NCI-H2196 (cell line): ENCODE data around the gene EMC7.
"Not testable (repeated sequence)": the region's sequence is repeated elsewhere in the genome, so short reads cannot be mapped to it uniquely, and the experiment has no call there.

ENCODE experiments used
- DNase-seq: peaks from one replicate; lab custom pipeline; 2025; ENCODE audit not compliant: unreplicated experiment; lab: John Stamatoyannopoulos, UW

The EMC7 gene

DNA sequence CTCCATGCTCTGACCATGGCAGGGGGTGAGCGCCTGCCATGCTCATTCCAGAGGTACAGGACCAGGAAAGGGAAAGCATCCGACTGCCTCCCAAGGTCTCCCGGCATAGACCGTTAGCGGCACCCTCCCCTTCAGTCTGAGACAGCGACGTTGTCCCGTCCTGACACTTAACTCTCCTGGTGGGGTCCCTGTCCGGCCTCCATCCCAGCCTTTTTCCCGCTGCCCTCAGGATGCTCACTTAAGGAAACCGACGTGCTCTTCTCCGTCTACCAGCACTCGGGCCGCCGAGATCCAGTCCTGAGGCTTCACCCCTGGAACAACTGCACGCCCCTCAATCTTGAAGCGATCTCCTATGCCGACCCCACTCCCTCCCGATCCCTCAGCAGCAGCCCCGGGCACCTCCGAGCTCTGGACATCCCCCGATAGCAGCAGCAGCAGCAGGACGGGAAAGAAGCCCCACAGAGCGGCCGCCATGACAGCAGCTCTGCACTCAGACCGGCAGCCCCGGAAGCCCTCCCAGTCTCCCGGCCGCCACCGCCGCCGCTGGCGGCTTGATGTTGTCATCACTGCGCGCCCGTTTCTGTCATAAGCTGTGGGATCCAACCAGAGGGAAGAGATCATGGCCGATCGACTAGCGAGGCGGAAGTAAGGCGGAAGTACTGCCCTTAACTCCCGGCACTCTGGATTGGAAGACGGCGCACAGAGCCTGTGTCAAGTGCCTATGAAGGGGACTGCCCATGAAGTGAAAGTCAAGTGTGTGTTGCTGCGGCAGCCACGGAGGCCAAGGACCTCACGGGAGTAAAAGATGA lies at the start of gene EMC7, which contains the start of gene PGBD4:
Gene EMC7 (minus strand): TSS at position 497 of the 809 bp plus-strand sequence. CDS start 23 bp downstream, at position 474.
Gene PGBD4 (plus strand): TSS at position 718 of the 809 bp plus-strand sequence. CDS start 449 bp downstream, outside the sequence.
- DNase-seq = peak; percentile 84

DNA sequence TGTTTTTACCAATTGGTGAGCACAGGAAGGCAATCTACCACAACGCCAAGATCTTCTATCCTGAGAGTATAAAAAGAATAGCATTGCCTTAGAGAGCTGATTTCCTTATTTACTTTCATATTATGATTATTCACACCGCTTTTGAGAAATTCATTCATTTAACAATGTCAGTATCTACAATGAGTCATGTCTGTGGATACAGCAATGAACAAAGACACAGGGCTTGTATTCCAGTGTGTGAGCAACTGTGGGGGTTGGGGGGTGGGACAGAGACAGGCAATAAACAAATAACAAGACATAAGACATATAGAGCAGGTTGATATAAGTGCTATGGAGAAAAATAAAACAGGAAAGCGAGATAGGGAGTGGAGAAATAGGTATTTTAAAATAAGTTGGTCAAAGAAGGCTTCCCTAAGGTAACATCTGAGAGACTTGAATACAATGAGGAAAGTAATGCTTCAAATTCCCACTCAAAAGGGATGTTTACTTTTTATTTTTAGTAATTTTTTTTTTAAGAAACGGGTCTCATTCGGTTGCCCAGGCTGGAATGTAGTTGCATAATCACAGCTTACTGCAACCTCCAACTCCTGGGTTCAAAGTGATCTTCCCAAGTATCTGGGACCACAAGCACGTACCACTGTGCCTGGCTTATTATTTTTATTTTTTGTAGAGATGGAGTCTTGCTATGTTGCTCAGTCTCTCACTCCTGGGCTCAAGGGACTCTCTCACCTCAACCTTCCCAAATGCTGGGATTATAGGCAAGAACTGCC lies 45.9 kb upstream of the EMC7 start:
- DNase-seq = no peak

DNA sequence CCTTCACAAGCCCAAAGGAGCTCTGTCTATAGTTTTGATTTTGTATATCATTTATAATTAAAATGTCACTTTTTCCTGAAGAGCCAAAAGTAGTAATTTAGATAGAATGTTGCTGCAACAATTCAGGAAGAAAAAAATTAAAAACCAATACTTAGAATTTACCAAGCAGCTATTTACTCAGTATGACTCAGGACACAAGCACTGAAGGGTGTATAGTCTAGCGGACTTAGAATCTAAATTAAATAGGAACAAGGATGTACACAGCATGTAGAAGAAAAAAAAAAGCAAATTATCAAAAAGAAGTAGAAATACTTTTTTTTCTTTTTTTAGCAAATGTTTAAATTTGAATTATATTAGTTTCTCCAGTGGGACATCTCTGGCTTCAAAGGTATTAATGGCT lies 31.8 kb upstream of the EMC7 start:
- no peak for DNase-seq

DNA sequence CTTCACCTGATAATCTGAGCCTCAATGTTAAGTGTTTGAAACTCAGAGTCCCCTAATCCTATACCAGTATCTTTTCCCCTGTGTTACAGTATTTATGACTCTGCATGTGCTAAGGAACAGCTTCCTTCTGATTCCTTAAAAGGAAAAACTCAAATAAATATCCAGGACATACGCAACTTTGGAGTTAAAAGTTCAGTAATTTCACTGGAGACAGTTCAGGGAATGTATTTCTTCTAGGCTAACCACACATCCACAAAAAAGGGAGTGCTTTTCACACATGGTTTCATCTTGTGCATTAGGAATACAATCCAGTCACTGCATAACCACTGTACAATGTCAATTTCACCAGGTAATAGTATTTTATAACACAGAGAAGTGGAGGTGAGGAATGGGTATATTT lies 31.2 kb upstream of the EMC7 start:
- no peak for DNase-seq

DNA sequence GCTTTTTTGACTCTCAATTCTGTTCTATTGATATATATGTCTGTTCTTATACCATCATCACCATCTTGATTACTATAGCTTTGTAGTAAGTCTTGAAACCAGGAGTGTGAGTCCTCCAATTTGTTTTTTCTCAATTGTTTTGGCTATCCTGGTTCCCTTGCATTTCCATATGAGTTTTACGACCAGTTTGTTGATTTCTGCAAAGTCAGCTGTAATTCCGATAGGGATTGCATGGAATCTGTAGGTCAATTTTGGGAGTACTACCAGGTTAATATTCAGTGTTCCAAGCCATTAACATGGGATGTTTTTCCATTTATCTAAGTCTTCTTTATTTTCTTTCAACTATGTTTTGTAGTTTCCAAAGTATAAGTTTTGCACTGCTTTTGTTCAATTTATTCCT lies 27.2 kb upstream of the EMC7 start:
- DNase-seq = no peak

DNA sequence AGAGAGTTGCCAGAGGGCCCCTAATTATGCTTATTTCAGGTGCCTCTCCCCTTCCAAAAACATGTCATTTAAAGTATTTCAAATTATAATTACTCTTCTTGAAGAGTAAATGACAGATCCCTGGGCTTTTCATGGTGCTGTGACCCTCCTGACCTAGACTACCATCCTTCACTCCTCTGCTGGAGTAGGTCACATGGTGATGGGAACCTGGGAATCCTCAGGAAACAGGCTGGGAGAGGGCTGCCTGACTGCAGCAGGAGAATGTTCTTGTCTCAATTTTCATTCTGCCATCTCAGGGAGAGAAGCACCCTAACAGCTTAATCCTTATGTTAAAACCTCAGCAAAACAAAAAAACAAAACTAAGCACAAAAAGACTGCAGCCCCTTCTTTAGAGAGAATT lies 24.9 kb upstream of the EMC7 start:
- DNase-seq = no peak

DNA sequence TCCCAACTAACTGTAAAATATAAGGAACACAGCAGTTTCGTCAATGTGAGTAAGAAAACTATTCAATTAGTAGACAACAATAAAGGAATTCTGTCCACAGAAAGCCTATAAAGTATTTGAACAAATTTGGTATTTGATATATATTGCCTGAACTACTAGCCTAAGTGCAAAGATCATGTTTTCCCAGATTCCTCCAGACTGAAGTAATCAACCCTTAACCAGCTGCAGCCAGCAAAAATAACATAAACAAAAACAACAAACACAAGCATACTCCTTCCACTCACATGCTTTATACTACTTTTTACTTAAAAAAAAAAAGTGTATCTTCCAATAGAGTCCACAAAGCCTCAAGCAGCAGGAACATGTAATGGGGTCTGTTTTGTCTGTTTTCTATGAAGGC lies 24.3 kb upstream of the EMC7 start:
- DNase-seq = no peak

DNA sequence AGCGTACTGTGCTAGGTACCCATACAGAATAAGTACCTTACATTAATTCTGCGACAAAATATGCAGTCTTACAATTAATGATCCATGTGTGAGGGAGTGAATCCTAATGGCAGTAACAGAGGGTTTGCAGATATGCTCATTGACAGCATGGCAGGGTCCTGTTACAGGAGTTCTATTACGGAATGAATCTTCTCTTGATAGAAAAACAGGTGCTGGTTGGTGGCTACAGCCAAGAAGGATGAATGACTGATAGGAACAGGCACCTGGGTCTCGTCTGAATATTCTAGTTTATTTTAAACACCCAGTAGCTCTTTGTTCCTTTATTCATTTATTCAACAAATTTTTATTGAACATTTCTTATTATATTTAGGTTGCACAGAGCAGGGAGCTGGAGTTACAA lies 23.0 kb upstream of the EMC7 start:
- DNase-seq = no peak

DNA sequence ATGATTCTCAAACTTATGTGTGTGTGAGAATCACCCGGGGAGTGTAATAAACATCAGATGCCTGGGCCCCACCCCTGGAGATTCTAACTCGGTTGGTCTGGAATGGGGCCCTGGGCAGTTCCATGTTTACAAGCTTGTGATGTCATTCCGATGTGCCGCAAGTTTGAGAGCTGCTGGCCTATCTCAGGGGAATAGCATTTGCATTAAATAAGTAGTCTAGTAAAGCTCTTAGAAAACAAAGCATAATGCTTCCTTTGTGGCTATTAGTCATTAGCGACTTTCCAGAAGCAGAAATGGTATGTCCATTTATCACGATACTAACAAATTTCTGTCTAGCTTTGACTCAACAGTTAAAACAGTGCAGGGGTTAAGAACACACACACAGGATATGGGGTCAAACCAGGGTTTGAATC lies 21.1 kb upstream of the EMC7 start:
- DNase-seq = no peak

DNA sequence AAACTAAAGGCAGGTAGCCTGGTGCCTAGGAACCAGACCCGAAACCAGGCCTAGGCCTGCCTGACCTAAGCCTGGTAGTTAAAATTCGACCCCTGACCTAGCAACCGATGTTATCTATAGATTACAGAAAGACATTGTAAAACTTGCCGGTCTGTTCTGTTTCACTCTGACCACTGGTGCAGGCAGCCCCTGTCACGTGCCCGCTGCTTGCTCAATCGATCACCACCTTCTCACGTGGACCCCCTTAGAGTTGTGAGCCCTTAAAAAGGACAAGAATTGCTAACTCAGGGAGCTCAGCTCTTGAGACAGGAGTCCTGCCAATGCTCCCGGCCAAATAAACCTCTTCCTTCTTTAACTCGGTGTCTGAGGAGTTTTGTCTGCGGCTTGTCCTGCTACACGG lies 20.1 kb upstream of the EMC7 start:
- DNase-seq = not testable (repeated sequence)

DNA sequence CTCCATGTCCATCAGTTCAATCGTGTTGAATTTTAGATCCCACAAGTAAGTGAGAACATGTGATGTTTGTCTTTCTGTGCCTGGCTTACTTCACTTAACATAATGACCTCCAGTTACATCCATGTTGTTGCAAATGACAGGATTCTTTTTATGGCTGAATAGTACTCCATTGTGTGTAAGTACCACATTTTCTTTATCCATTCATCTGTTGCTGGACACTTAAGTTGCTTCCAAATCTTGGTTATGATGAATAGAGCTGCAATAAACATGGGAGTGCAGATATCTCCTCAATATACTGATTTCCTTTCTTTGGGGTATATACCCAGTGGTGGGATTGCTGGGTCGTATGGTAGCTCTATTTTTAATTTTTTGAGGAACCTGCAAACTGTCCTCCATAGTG lies 18.8 kb upstream of the EMC7 start:
- DNase-seq = not testable (repeated sequence)

DNA sequence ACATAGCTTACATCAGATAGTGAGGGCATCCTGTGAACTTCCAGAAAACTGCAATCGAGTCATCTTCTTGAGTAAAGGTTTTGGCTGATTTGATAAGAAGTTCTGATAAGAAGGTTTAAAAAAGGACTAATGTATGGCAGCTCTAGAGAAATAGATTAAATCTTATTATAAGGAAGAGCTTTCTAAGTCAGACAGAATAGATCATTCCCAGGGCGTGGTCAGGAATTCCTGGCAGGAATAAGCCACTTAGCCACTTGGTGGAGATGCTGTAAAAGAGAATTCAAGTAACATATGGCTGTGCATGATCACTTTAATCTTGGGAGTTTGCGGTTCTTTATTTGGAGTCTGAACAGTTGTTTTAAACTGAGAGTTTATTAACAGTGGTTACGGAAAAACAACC lies 17.6 kb upstream of the EMC7 start:
- no peak for DNase-seq

DNA sequence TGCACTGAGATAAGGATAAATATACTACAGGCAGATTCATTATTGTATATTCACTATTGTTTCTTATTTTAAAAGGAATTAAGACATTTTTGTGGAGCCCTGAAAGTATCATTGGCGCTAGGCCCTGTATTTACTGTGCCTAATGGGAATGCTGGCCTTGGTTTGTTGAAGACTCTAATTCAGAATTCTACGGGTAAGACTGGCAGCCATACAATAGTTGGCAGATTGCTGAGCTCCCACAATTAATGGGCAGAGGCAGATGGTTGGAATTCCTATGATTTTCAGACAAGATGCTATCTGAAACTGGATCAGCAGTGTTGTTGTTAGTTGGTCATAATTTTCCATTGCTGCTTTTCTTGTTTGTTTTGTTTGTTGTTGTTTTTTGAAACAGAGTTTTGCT lies 15.0 kb upstream of the EMC7 start:
- DNase-seq = no peak

DNA sequence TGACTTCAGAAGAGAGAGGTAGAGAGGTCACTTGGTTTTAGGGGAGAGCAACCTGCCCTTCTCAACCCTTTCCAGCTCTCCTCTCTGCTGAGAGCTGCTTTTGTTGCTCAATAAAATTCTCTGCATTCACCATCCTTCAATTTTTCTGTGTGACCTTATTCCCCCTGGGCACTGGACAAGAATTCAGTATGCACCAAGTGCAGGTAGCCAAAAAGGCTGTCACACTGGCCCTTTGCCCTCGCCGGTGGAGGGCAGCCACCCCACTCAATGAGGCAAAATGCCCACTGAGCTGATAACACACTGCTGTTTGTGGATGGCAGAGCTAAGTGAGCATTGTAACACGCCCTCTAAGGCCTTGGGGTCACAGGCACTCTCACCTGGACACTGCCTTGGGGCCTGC lies 13.1 kb upstream of the EMC7 start:
- no peak for DNase-seq

DNA sequence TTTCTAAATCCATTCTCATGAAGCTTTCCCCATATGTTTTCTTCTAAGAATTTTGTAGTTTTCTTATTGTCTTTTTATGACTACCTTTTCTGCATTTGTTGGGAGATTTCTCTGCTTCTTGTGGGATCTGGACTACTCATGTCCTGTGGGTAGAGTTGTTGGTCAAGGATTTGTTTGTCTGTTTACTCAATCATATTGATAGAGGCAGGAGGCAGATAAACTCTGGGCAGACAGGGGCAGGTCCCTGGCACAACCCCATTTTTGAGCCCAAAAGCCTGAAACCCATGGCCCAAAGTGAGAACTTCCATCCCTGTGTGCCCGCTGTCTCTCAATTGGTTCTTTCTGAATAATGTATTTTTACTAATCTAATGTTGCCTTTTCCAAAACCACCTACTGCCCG lies 12.6 kb upstream of the EMC7 start:
- no peak for DNase-seq

DNA sequence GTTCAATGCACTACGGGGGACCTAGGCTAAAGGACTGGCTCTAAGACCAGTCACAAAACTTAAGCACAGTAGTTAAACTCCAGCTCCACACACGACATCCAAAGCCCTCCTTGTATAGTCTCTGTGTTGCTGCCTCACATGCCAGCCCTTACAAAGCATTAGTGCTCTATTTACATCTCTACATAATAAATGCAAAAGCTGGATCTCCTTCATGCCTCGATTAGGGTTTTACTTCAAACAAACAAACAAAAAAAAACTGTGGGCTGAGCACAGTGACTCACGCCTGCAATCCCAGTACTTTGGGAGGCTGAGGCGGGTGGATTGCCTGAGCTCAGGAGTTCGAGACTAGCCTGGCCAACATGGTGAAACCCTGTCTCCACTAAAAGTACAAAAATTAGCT lies 9.8 kb upstream of the EMC7 start:
- no peak for DNase-seq

DNA sequence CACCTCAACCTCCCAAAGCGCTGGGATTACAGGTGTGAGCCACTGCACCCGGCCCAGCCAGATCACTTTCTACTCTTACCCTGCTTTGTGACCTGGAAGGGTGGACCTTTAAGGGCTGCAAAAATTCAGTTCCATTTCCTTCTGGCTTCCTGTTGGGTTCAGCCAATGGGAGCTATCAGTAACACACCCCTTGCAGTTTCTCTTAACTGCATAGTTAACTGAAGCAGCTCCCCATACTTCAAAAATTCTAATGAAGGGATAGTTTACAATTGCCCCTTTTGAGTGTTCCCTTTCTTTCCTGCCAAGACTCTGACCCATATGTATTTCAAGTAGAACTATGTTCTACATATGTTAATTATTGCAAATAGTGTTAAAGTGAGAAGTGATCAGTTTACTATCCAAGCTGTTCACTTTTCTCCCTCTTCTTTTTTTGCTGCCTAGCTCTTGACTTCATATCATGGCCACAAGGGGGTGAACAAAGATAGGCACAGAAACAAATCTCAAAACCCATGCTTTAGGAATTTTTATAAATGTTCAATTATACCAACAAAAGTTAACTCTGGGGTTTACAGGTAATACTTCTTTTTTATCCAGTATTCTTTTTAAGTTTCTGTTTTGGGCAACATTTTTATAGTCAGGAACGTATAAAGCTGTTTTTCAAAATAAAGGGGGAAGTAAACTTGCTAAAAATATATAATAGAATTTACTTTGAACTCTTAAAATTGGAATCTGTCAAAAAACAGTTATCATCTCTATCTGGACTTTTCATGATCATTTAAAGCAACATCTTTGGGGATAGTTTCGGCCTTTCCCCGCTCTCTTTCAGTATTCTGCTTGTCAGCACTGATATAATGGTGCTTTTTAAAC lies 8.4 kb upstream of the EMC7 start:
- DNase-seq = no peak

DNA sequence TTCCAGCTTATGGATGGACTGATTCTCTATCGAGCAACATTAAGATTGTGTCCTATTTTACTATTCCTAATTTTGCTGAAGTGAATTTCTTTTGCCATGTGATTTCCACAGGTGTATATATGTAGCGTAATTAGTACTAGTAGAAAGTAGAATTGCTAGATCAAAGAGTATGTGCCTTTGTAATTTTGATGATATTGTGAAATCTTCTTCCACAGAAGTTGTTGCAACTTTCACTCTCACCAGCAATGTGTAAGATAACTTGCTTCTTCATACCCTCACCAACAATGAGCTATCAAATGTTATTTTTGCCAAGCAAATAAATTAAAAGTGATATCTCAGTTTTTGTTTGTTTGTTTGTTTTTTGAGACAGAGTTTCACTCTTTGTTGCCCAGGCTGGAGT lies 5.7 kb upstream of the EMC7 start:
- DNase-seq = no peak

DNA sequence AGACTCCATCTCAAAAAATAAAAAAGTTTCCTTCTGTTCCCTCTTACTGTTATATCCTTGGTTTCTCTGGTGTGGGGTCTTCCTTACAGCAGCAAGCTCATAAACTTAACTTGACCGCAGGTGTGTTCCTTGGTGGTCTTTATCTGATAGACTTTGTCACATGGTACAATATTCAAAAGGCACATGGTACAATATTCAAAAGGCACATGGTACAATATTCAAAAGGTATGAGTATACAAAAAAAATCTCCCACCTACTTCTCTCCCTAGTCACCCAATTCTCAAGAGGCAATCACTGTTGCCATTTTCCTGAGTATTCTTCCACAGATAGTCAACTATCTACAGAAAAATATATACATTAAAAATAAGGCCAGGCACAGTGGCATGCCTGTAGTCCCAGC lies 4.8 kb upstream of the EMC7 start:
- no peak for DNase-seq

DNA sequence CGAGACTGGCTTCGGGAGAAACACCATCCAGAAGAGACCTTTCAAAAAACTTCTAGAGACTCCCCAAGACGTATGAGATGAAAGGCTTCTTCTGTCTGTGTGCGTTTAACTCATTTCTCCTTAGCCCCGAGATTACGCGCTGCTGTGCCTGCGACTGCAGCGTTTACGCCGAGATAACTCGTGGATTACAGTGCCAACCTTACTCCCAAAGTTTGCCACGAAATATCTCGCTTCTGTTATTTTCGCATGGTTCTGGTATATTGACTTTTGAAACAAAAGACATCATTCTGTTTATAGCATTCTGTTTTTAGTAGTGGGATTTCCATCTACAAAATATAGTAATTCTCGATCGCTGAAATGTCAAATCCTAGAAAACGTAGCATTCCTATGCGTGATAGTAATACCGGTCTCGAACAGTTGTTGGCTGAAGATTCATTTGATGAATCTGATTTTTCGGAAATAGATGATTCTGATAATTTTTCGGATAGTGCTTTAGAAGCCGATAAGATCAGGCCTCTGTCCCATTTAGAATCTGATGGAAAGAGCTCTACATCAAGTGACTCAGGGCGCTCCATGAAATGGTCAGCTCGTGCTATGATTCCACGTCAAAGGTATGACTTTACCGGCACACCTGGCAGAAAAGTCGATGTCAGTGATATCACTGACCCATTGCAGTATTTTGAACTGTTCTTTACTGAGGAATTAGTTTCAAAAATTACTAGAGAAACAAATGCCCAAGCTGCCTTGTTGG lies 688 bp upstream of the EMC7 start:
- DNase-seq = no peak

DNA sequence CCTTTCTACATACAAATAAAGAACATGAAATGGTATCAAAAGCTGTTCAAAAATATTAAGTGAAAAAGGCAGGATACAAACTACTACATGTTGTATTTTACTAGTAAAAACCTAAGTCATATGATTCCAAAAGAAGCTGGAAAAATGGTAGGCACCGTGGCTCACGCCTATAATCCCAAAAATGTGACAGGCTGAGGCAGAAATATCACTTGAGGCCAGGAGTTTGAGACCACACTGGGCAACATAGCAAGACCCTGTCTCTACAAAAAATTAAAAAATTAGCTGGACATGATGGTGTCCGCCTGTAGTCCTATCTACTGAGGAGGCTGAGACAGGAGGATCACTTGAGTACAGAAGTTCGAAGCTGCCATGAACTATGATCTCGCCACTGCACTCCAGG lies 1.7 kb downstream of the EMC7 start:
- DNase-seq = no peak
